Heart left ventricle (tissue), 16 donors: ENCODE results near the gene MED8. TPM values are rescaled to one million over a fixed set of nuclear protein-coding genes. Genes with fewer than 3 reads are reported as not detected.
A peak's percentile ranks its signal among the peaks of the same experiment; 100 is the strongest.

Source experiments
- ATAC-seq, 4 donors: fragments of 200-7000 bp; cut with Tn5 transposase; one replicate each; pipeline ENCODE4 v1.9.1; 2020 to 2022; ENCODE audit warnings: moderate library complexity in 4 of 4, mild to moderate bottlenecking in 3 of 4, moderate number of reproducible peaks in 1 of 4
- DNase-seq, 5 donors: peaks; one replicate each; pipeline ENCODE4 v3.0.0-alpha.2; 2020
- H3K27ac ChIP-seq, 12 donors: fragments of 200-600 bp; sonication (generic) in 4 of 12; one replicate each; pipeline versions ENCODE4 v1.5.0 to v1.8.0; 2016 to 2022; ENCODE audit warnings: mild to moderate bottlenecking in 2 of 12
- H3K27me3 ChIP-seq, 9 donors: fragments of 200-600 bp; sonication (generic) in 2 of 9; one replicate each; pipeline versions ENCODE4 v1.5.1 to v1.8.0; 2016 to 2022; ENCODE audit warnings: mild to moderate bottlenecking in 3 of 9
- H3K36me3 ChIP-seq, 9 donors: fragments of 200-600 bp; sonication (generic) in 2 of 9; one replicate each; pipeline versions ENCODE4 v1.5.0 to v1.8.0; 2018 to 2022; ENCODE audit warnings: mild to moderate bottlenecking in 2 of 9
- H3K4me1 ChIP-seq, 12 donors: fragments of 200-600 bp; sonication (generic) in 4 of 12; one replicate each; pipeline versions ENCODE4 v1.5.0 to v1.8.0; 2016 to 2022; ENCODE audit warnings: mild to moderate bottlenecking in 3 of 12
- H3K4me3 ChIP-seq, 12 donors: fragments of 200-600 bp; sonication (generic) in 4 of 12; one replicate each; pipeline versions ENCODE4 v1.5.0 to v1.8.0; 2017 to 2022; ENCODE audit warnings: mild to moderate bottlenecking in 9 of 12, moderate library complexity in 4 of 12
- H3K9me3 ChIP-seq, 12 donors: fragments of 200-600 bp; sonication (generic) in 4 of 12; one replicate each; pipeline versions ENCODE4 v1.5.0 to v1.8.0; 2016 to 2022; ENCODE audit warnings: mild to moderate bottlenecking in 1 of 12
- POLR2A ChIP-seq, 2 donors: fragments of 450-650 bp; IDR thresholded peaks; one replicate each; pipeline ENCODE4 v1.6.1; 2017; ENCODE audit warnings: antibody characterized with exemption in 2 of 2, mild to moderate bottlenecking in 2 of 2, moderate library complexity in 2 of 2
- WGBS, 4 donors: extraction: QIAGEN DNeasy Blood & Tissue Kit in 2 of 4; methylation state at CpG; one replicate each; pipeline versions ENCODE4 v1.1.5 to v1.1.7; 2013 to 2018; 5-methylcytosine and 5-hydroxymethylcytosine counted together
- intact Hi-C, 10 donors: fragments of 100-400 bp; cut with DNase I; formaldehyde crosslinking; loops; one replicate each; pipeline versions ENCODE4 v1.11.1 to v1.14.2; 2022
- polyA plus RNA-seq, 2 donors: library from polyadenylated mRNA; stranded (reverse); fragments of 200-250 nt; gene quantifications; one replicate each; pipeline ENCODE4 v1.2.3, GENCODE V29; 2013
- total RNA-seq, 9 donors: library from RNA; depleted of rRNA in 2 of 9; stranded (reverse); fragments of >200 nt in 2 of 9; fragmentation: NEBNext Ultra II Directional in 3 of 9; extraction: Animal tissue kit (Norgen Biotek cat#: 25700) in 3 of 9; gene quantifications; one replicate each; pipeline versions ENCODE4 v1.1.0 to v1.2.4, GENCODE V29; 2016 to 2023
- TF ChIP-seq, protein P1 (sequence below), 12 donors: fragments of 200-600 bp; sonication (generic) in 4 of 12; IDR thresholded peaks; one replicate each; pipeline versions ENCODE4 v1.5.0 to v1.8.0; 2018 to 2022; ENCODE audit warnings: antibody characterized with exemption in 12 of 12, mild to moderate bottlenecking in 5 of 12
- donor health status: ischemic (EF 13 %, LVEDD 7.1; RV severe dilation, severe dysfunction).
- donor health status: healthy with polysubstance abuse.
- donor health status: DM: no; HTN: yes; CAD: no.
- donor health status: DM: no; HTN: no; CAD: no.
- donor health status: ischemic (EF 25% LVEDD 6.9; RV normal size, moderate dysfunction).
- donor health status: ischemic (EF 25% LVEDD 5.7; RV mildly dilated, moderate dysfunction).
- donor health status: healthy.
- donor health status: DM: yes; HTN: yes; CAD: no.
- donor health status: ischemic (EF 35%, LVEDD 5.7; RV mildly dilated, moderate dysfunction).
- donor health status: nonischemic (EF 11% LVEDD 7.7; RV severe dilation, severe dysfunction).
- donor health status: DM: yes; HTN: yes; CAD: no.
- donor health status: PGD.
- donor health status: ischemic (EF 29% LVEDD 5.4; RV normal size, mild dysfunction).
- donor health status: nonischemic (EF 23%, LVEDD 6.1; RV moderate dilation, normal function).

The MED8 gene
- total and polyA plus RNA-seq, 11 donors = 11.7 to 31.4 (median 16.9) TPM

DNA sequence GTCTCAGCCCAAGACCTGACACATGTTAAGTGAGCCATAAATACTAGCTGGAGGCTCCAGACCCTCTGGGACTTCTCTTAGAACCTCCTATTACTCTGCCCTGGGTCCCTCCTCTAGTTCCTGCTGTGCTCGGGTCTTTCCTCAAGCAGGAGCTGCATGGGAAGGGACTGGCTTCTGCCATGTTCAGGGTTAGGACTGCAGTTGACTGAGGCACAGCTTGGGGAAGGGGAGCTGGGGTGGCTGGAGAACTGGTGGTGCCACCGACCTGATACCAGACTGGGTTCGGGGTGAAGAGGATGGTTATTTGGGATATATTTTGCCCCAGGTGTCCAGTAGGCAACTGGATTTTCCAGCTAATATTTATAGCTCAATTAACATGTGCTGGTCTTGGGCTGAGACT is 48.4 kb upstream of the MED8 start:
- 90 to 95% (median 92%) methylated on average over 3 of the region's 3 CpGs for WGBS, 4 donors
- no peak for TF ChIP-seq POLR2A (IDR thresholded peaks at IDR 0.05)
- TF ChIP-seq, protein P1, sequence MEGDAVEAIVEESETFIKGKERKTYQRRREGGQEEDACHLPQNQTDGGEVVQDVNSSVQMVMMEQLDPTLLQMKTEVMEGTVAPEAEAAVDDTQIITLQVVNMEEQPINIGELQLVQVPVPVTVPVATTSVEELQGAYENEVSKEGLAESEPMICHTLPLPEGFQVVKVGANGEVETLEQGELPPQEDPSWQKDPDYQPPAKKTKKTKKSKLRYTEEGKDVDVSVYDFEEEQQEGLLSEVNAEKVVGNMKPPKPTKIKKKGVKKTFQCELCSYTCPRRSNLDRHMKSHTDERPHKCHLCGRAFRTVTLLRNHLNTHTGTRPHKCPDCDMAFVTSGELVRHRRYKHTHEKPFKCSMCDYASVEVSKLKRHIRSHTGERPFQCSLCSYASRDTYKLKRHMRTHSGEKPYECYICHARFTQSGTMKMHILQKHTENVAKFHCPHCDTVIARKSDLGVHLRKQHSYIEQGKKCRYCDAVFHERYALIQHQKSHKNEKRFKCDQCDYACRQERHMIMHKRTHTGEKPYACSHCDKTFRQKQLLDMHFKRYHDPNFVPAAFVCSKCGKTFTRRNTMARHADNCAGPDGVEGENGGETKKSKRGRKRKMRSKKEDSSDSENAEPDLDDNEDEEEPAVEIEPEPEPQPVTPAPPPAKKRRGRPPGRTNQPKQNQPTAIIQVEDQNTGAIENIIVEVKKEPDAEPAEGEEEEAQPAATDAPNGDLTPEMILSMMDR (IDR thresholded peaks at IDR 0.05) = no peak
- peaks cover 0 to 90% (median 81%) of the 10 kb centered on the region in 9 donors for H3K36me3 ChIP-seq
- ATAC-seq = no peak
- H3K4me3 ChIP-seq = no peak overlapping the region
- no peaks in the 10 kb centered on the region for H3K9me3 ChIP-seq
- H3K27me3 ChIP-seq = no peaks in the 10 kb centered on the region
- intact Hi-C loops = no loop called here
- peaks cover 0 to 17% (median 4%) of the 10 kb centered on the region in 12 donors for H3K4me1 ChIP-seq
- no peak overlapping the region for H3K27ac ChIP-seq
- DNase-seq = peak in 1 of 5 donors; percentile 5

- 93 to 95% (median 94%) methylated on average over 20 of the region's 20 CpGs for WGBS, 4 donors
- Histone ChIP-seq H3K4me1 (peaks cover 0 to 17% (median 4%) of the 10 kb centered on the region in 12 donors), H3K4me3 (no peak overlapping the region), H3K36me3 (peaks cover 0 to 90% (median 81%) of the 10 kb centered on the region in 9 donors), H3K27ac (no peak overlapping the region), H3K27me3 (no peaks in the 10 kb centered on the region), H3K9me3 (no peaks in the 10 kb centered on the region)
- TF ChIP-seq, protein P1 (IDR thresholded peaks at IDR 0.05) = no peak
- TF ChIP-seq POLR2A (IDR thresholded peaks at IDR 0.05) = no peak
- ATAC-seq (no peak), DNase-seq (peak in 1 of 5 donors; percentile 9)
- intact Hi-C loops = no loop called here
Observed at GRCh38 chr1:43437031-43437973, 47.7 kb upstream of the MED8 start.

GRCh38 chr1:43436371-43436770 is 46.8 kb upstream of the MED8 start:
- Histone ChIP-seq H3K4me1 (peaks cover 0 to 17% (median 4%) of the 10 kb centered on the region in 12 donors), H3K4me3 (no peak overlapping the region), H3K9me3 (no peaks in the 10 kb centered on the region), H3K27ac (peak overlapping the region in 3 of 12 donors; percentile 42 to 70 (median 53)), H3K36me3 (peaks cover 0 to 92% (median 81%) of the 10 kb centered on the region in 9 donors), H3K27me3 (no peaks in the 10 kb centered on the region)
- TF ChIP-seq, protein P1 (IDR thresholded peaks at IDR 0.05) = no peak
- TF ChIP-seq POLR2A (IDR thresholded peaks at IDR 0.05) = no peak
- DNase-seq = peak in 1 of 5 donors; percentile 1
- 87 to 91% (median 87%) methylated on average over 3 of the region's 3 CpGs for WGBS, 4 donors
- intact Hi-C loops = no loop called here
- ATAC-seq = no peak
